Measurements from ENCODE around the gene ATP1B2. TPM values are rescaled to one million over a fixed set of nuclear protein-coding genes. Genes with fewer than 3 reads are reported as not detected.

ATP1B2 gene
- total RNA-seq, 4 donors from 2014 or later = 0.10 to 0.81 (median 0.21) TPM

GRCh38 chr17:7644775-7645174 lies 6.0 kb upstream of the ATP1B2 start:
- Histone ChIP-seq H3K36me3 (no peaks in the 10 kb centered on the region), H3K4me1 (no peaks in the 10 kb centered on the region), H3K27ac (no peak overlapping the region), H3K4me3 (no peak overlapping the region), H3K9me3 (no peaks in the 10 kb centered on the region), H3K27me3 (peaks cover 12 to 25% (median 17%) of the 10 kb centered on the region in 3 donors)
- intact Hi-C loops (cut with DNase I; ENCODE audit: low total_unique reads) (no loop called here), in situ Hi-C loops (cut with MboI; ENCODE audit: low sequenced_read_pairs in 4 of 4) (no loop called here)
- no peak for DNase-seq
- TF ChIP-seq POLR2A (IDR thresholded peaks at IDR 0.05) (no peak), CTCF (IDR thresholded peaks at IDR 0.05 in 4 of 5, conservative IDR thresholded peaks at IDR 0.05 in 1 of 5) (no peak)
- no peak for ATAC-seq

- no peak for ATAC-seq
- Histone ChIP-seq H3K4me3 (no peak overlapping the region), H3K4me1 (peaks cover 6 to 13% of the 10 kb centered on the region in 2 donors), H3K9me3 (no peaks in the 10 kb centered on the region), H3K27me3 (peaks cover 29 to 42% (median 33%) of the 10 kb centered on the region in 3 donors), H3K27ac (no peak overlapping the region), H3K36me3 (no peaks in the 10 kb centered on the region)
- DNase-seq = no peak
- intact Hi-C loops (cut with DNase I; ENCODE audit: low total_unique reads) (no loop called here), in situ Hi-C loops (cut with MboI; ENCODE audit: low sequenced_read_pairs in 4 of 4) (no loop called here)
- TF ChIP-seq POLR2A (IDR thresholded peaks at IDR 0.05) = no peak
- no peak for TF ChIP-seq CTCF (IDR thresholded peaks at IDR 0.05 in 4 of 5, conservative IDR thresholded peaks at IDR 0.05 in 1 of 5)
These were observed 4.3 kb upstream of the ATP1B2 start for GRCh38 chr17:7646457-7646856.

- no peak for DNase-seq
- Histone ChIP-seq H3K4me1 (peaks cover 7 to 17% of the 10 kb centered on the region in 2 donors), H3K9me3 (no peaks in the 10 kb centered on the region), H3K36me3 (no peaks in the 10 kb centered on the region), H3K27ac (no peak overlapping the region), H3K27me3 (peaks cover 35 to 47% (median 39%) of the 10 kb centered on the region in 3 donors), H3K4me3 (no peak overlapping the region)
- no peak for ATAC-seq
- intact Hi-C loops (cut with DNase I; ENCODE audit: low total_unique reads) (no loop called here), in situ Hi-C loops (cut with MboI; ENCODE audit: low sequenced_read_pairs in 4 of 4) (no loop called here)
- TF ChIP-seq POLR2A (IDR thresholded peaks at IDR 0.05) = no peak
- TF ChIP-seq CTCF (IDR thresholded peaks at IDR 0.05 in 4 of 5, conservative IDR thresholded peaks at IDR 0.05 in 1 of 5) = no peak
These were observed 3.7 kb upstream of the ATP1B2 start for GRCh38 chr17:7647018-7647417.

GRCh38 chr17:7651097-7651664 lies 455 bp downstream of the ATP1B2 start:
- Histone ChIP-seq H3K4me3 (peak overlapping the region; percentile 47 to 59 (median 56)), H3K36me3 (no peaks in the 10 kb centered on the region), H3K27me3 (peaks cover 42 to 51% (median 47%) of the 10 kb centered on the region in 3 donors), H3K4me1 (peaks cover 7 to 17% of the 10 kb centered on the region in 2 donors), H3K27ac (peak overlapping the region in 3 of 4 donors; percentile 41 to 58 (median 56)), H3K9me3 (no peaks in the 10 kb centered on the region)
- ATAC-seq (no peak), DNase-seq (no peak)
- no peak for TF ChIP-seq CTCF (IDR thresholded peaks at IDR 0.05 in 4 of 5, conservative IDR thresholded peaks at IDR 0.05 in 1 of 5)
- TF ChIP-seq POLR2A (IDR thresholded peaks at IDR 0.05) = no peak
- intact Hi-C loops (cut with DNase I; ENCODE audit: low total_unique reads) = no loop called here
- in situ Hi-C loops (cut with MboI; ENCODE audit: low sequenced_read_pairs in 4 of 4) = no loop called here

Data from gastrocnemius medialis (tissue), 4 donors.